ENCODE results near the gene LTA4H.

Gene LTA4H

GRCh38 chr12:96033549-96034389, 1.6 kb downstream of the LTA4H start:
- DNase-seq: no peak

- DNase-seq: no peak
Measured at GRCh38 chr12:96029826-96030225, 5.6 kb downstream of the LTA4H start.

- DNase-seq: no peak
Measured at GRCh38 chr12:96028538-96028937, 6.8 kb downstream of the LTA4H start.

- no peak for DNase-seq
Measured at GRCh38 chr12:96026331-96026730, 9.1 kb downstream of the LTA4H start.

GRCh38 chr12:96025518-96025917, 9.9 kb downstream of the LTA4H start:
- DNase-seq: no peak

GRCh38 chr12:96020314-96021003, 14.9 kb downstream of the LTA4H start:
- no peak for DNase-seq

- DNase-seq: no peak
Measured at GRCh38 chr12:96015672-96016071, 19.7 kb downstream of the LTA4H start.

- no peak for DNase-seq
Measured at GRCh38 chr12:96014943-96015599, 20.3 kb downstream of the LTA4H start.

GRCh38 chr12:96007729-96008128, 27.7 kb downstream of the LTA4H start:
- DNase-seq: no peak

GRCh38 chr12:96006727-96007126, 28.7 kb downstream of the LTA4H start:
- no peak for DNase-seq

- DNase-seq: no peak
Measured at GRCh38 chr12:96000858-96001257, 34.5 kb downstream of the LTA4H start.

GRCh38 chr12:95999484-95999883, 35.9 kb downstream of the LTA4H start:
- no peak for DNase-seq

GRCh38 chr12:95998611-95999286, 36.6 kb downstream of the LTA4H start:
- peak; percentile 21 for DNase-seq

- no peak for DNase-seq
Measured at GRCh38 chr12:95997911-95998510, 37.4 kb downstream of the LTA4H start.

GRCh38 chr12:95997276-95997675, 38.1 kb downstream of the LTA4H start:
- DNase-seq: no peak

- DNase-seq: no peak
Measured at GRCh38 chr12:95996034-95996658, 39.2 kb downstream of the LTA4H start, which contains the start of gene HAL. Gene HAL (minus strand): TSS chr12:95996344. CDS start chr12:95995910, 434 bp downstream.

GRCh38 chr12:95995238-95996031, 40.0 kb downstream of the LTA4H start:
- no peak for DNase-seq

GRCh38 chr12:95994476-95994875, 40.9 kb downstream of the LTA4H start:
- no peak for DNase-seq

GRCh38 chr12:95993907-95994306, 41.5 kb downstream of the LTA4H start:
- DNase-seq: no peak

GRCh38 chr12:95990136-95990535, 45.3 kb downstream of the LTA4H start:
- DNase-seq: no peak

GRCh38 chr12:95989504-95990123, 45.8 kb downstream of the LTA4H start:
- no peak for DNase-seq
